Measurements from ENCODE around the gene THBS2.
"Not testable (repeated sequence)": the region's sequence is repeated elsewhere in the genome, so short reads cannot be mapped to it uniquely, and the experiment has no call there.

THBS2 gene
- 0 reads per million in 3 donors for total RNA-seq

DNA sequence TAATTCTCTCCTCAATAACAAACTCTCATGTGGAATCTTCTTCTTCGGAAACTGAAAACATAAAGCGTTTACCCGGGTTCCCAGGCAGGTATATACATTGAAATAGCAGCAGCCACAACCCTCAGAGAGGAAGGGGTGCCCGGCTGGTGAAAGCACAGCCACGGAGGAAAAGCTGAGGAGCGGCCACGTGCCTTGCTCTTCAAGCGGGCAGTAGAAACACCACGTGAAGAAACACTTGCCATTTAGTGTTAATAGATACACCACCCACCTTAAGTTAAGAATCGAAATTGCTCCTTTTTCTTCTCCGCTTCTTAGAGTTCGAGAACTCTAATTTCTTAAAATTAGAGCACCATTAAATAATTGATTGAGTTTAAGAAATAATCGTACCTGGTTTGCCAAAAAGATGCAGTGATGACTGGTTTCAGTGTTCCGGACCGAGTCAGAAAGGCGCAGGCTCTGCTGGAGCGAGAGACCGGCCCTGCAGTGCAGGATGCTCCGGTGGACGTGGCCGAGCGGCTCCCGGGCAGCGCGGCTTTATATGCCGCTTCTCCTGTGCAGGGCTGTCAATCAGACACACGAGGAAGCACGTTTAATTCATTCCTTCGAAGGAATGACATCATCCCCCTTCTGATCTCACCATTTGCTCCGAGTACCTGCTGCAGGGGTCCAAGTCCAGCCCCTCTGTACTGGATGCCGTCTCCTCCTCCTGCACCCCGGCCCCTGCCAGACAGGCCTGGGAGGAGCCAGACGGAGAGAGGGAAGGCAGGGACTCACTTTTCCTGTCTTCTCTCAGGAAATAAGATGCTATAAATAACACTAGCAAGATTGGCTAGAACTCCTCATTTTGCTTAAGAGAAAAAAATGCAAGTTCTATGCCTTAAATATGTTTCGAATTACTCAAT lies at the start of gene THBS2:
THBS2 (minus strand) TSS at position 510 of the 902 bp plus-strand sequence. CDS start 3,062 bp downstream, outside the sequence.
- H3K27me3 ChIP-seq (replicated peaks; ENCODE audit: control insufficient read depth, insufficient read depth, low read length, poor library complexity, severe bottlenecking) = peaks cover 12% of the 10 kb centered on the region
- H3K4me3 ChIP-seq (ENCODE audit: insufficient read depth, low read depth, low read length, poor library complexity, severe bottlenecking) = no peak within 1 kb of the TSS
- H3K36me3 ChIP-seq (ENCODE audit: control insufficient read depth, insufficient read depth, low read length) = no peaks in the 10 kb centered on the region
- no peak for DNase-seq
- peaks cover 3% of the 10 kb centered on the region for H3K4me1 ChIP-seq (ENCODE audit: control insufficient read depth, insufficient read depth, low read length, poor library complexity, severe bottlenecking)
- no peak within 1 kb of the TSS for H3K27ac ChIP-seq (ENCODE audit: insufficient read depth, low read length, poor library complexity, severe bottlenecking)
- no peaks in the 10 kb centered on the region for H3K9me3 ChIP-seq (ENCODE audit: control insufficient read depth, low read length)

- H3K4me3 ChIP-seq (ENCODE audit: insufficient read depth, low read depth, low read length, poor library complexity, severe bottlenecking) = no peak overlapping the region
Measured at GRCh38 chr6:169302716-169303115, 49.1 kb upstream of the THBS2 start.

DNA sequence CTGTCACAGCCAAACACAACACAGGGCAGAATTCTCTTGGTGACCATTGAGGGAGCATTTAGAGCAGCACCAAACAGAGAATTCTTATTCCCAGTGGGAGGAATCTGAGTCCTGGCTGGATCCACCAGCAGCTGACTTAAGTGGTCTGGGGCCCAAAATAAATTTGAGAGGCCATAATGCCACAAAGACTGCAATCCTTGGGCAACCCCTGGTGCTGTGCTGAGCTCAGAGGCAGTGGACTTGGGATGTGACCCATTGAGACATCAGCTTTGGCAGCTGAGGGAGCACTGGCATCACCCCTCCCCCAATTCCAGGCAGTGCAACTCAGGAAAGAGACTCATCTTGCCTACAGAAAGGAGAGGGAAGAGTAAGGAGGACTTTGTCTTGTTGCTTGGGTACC lies 48.6 kb upstream of the THBS2 start:
- H3K36me3 ChIP-seq (ENCODE audit: control insufficient read depth, insufficient read depth, low read length) = no peaks in the 10 kb centered on the region
- H3K4me3 ChIP-seq (ENCODE audit: insufficient read depth, low read depth, low read length, poor library complexity, severe bottlenecking) = no peak overlapping the region
- no peaks in the 10 kb centered on the region for H3K9me3 ChIP-seq (ENCODE audit: control insufficient read depth, low read length)
- H3K4me1 ChIP-seq (ENCODE audit: control insufficient read depth, insufficient read depth, low read length, poor library complexity, severe bottlenecking) = no peaks in the 10 kb centered on the region
- DNase-seq = no peak
- H3K27me3 ChIP-seq (replicated peaks; ENCODE audit: control insufficient read depth, insufficient read depth, low read length, poor library complexity, severe bottlenecking) = no peaks in the 10 kb centered on the region
- H3K27ac ChIP-seq (ENCODE audit: insufficient read depth, low read length, poor library complexity, severe bottlenecking) = no peak overlapping the region

More at GRCh38 chr6:169302716-169303115, 49.1 kb upstream of the THBS2 start:
- Histone ChIP-seq H3K36me3 (ENCODE audit: control insufficient read depth, insufficient read depth, low read length) (no peaks in the 10 kb centered on the region), H3K9me3 (ENCODE audit: control insufficient read depth, low read length) (no peaks in the 10 kb centered on the region), H3K4me1 (ENCODE audit: control insufficient read depth, insufficient read depth, low read length, poor library complexity, severe bottlenecking) (no peaks in the 10 kb centered on the region), H3K27me3 (replicated peaks; ENCODE audit: control insufficient read depth, insufficient read depth, low read length, poor library complexity, severe bottlenecking) (no peaks in the 10 kb centered on the region), H3K27ac (ENCODE audit: insufficient read depth, low read length, poor library complexity, severe bottlenecking) (no peak overlapping the region)
- DNase-seq = no peak

GRCh38 chr6:169300916-169301315 lies 47.3 kb upstream of the THBS2 start:
- Histone ChIP-seq H3K36me3 (ENCODE audit: control insufficient read depth, insufficient read depth, low read length) (no peaks in the 10 kb centered on the region), H3K9me3 (ENCODE audit: control insufficient read depth, low read length) (no peaks in the 10 kb centered on the region), H3K4me3 (ENCODE audit: insufficient read depth, low read depth, low read length, poor library complexity, severe bottlenecking) (no peak overlapping the region), H3K27me3 (replicated peaks; ENCODE audit: control insufficient read depth, insufficient read depth, low read length, poor library complexity, severe bottlenecking) (no peaks in the 10 kb centered on the region), H3K4me1 (ENCODE audit: control insufficient read depth, insufficient read depth, low read length, poor library complexity, severe bottlenecking) (no peaks in the 10 kb centered on the region), H3K27ac (ENCODE audit: insufficient read depth, low read length, poor library complexity, severe bottlenecking) (no peak overlapping the region)
- no peak for DNase-seq

DNA sequence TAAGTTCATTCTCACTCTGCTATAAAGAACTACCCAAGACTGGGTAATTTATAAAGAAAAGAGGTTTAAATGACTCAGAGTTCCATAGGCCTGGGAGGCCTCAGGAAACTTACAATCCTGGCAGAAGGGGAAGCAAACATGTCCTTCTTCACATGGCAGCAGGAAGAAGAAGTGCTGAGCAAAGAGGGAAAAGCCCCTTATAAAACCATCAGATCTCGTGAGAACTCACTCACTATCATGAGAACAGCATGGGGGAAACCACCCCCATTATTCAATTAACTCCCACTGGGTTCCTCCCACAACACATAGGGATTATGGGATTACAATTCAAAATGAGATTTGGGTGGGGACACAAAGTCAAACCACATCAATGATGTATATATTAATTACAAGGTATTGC lies 45.0 kb upstream of the THBS2 start:
- not testable (repeated sequence) for H3K4me1 ChIP-seq (ENCODE audit: control insufficient read depth, insufficient read depth, low read length, poor library complexity, severe bottlenecking); H3K36me3 ChIP-seq (ENCODE audit: control insufficient read depth, insufficient read depth, low read length); H3K9me3 ChIP-seq (ENCODE audit: control insufficient read depth, low read length); H3K27ac ChIP-seq (ENCODE audit: insufficient read depth, low read length, poor library complexity, severe bottlenecking); DNase-seq; H3K4me3 ChIP-seq (ENCODE audit: insufficient read depth, low read depth, low read length, poor library complexity, severe bottlenecking); H3K27me3 ChIP-seq (replicated peaks; ENCODE audit: control insufficient read depth, insufficient read depth, low read length, poor library complexity, severe bottlenecking)

GRCh38 chr6:169296622-169297021 lies 43.0 kb upstream of the THBS2 start:
- no peaks in the 10 kb centered on the region for H3K36me3 ChIP-seq (ENCODE audit: control insufficient read depth, insufficient read depth, low read length)
- no peak for DNase-seq
- no peaks in the 10 kb centered on the region for H3K4me1 ChIP-seq (ENCODE audit: control insufficient read depth, insufficient read depth, low read length, poor library complexity, severe bottlenecking)
- no peaks in the 10 kb centered on the region for H3K9me3 ChIP-seq (ENCODE audit: control insufficient read depth, low read length)
- H3K27ac ChIP-seq (ENCODE audit: insufficient read depth, low read length, poor library complexity, severe bottlenecking) = no peak overlapping the region
- no peak overlapping the region for H3K4me3 ChIP-seq (ENCODE audit: insufficient read depth, low read depth, low read length, poor library complexity, severe bottlenecking)
- H3K27me3 ChIP-seq (replicated peaks; ENCODE audit: control insufficient read depth, insufficient read depth, low read length, poor library complexity, severe bottlenecking) = no peaks in the 10 kb centered on the region

- H3K4me3 ChIP-seq (ENCODE audit: insufficient read depth, low read depth, low read length, poor library complexity, severe bottlenecking) = no peak overlapping the region
- no peaks in the 10 kb centered on the region for H3K27me3 ChIP-seq (replicated peaks; ENCODE audit: control insufficient read depth, insufficient read depth, low read length, poor library complexity, severe bottlenecking)
- no peak for DNase-seq
- H3K36me3 ChIP-seq (ENCODE audit: control insufficient read depth, insufficient read depth, low read length) = no peaks in the 10 kb centered on the region
- no peak overlapping the region for H3K27ac ChIP-seq (ENCODE audit: insufficient read depth, low read length, poor library complexity, severe bottlenecking)
- no peaks in the 10 kb centered on the region for H3K9me3 ChIP-seq (ENCODE audit: control insufficient read depth, low read length)
- no peaks in the 10 kb centered on the region for H3K4me1 ChIP-seq (ENCODE audit: control insufficient read depth, insufficient read depth, low read length, poor library complexity, severe bottlenecking)
Measured at GRCh38 chr6:169296170-169296569, 42.5 kb upstream of the THBS2 start.

GRCh38 chr6:169293196-169293595 lies 39.5 kb upstream of the THBS2 start:
- no peak for DNase-seq
- no peaks in the 10 kb centered on the region for H3K9me3 ChIP-seq (ENCODE audit: control insufficient read depth, low read length)
- no peak overlapping the region for H3K27ac ChIP-seq (ENCODE audit: insufficient read depth, low read length, poor library complexity, severe bottlenecking)
- no peak overlapping the region for H3K4me3 ChIP-seq (ENCODE audit: insufficient read depth, low read depth, low read length, poor library complexity, severe bottlenecking)
- H3K36me3 ChIP-seq (ENCODE audit: control insufficient read depth, insufficient read depth, low read length) = no peaks in the 10 kb centered on the region
- H3K27me3 ChIP-seq (replicated peaks; ENCODE audit: control insufficient read depth, insufficient read depth, low read length, poor library complexity, severe bottlenecking) = no peaks in the 10 kb centered on the region
- no peaks in the 10 kb centered on the region for H3K4me1 ChIP-seq (ENCODE audit: control insufficient read depth, insufficient read depth, low read length, poor library complexity, severe bottlenecking)

DNA sequence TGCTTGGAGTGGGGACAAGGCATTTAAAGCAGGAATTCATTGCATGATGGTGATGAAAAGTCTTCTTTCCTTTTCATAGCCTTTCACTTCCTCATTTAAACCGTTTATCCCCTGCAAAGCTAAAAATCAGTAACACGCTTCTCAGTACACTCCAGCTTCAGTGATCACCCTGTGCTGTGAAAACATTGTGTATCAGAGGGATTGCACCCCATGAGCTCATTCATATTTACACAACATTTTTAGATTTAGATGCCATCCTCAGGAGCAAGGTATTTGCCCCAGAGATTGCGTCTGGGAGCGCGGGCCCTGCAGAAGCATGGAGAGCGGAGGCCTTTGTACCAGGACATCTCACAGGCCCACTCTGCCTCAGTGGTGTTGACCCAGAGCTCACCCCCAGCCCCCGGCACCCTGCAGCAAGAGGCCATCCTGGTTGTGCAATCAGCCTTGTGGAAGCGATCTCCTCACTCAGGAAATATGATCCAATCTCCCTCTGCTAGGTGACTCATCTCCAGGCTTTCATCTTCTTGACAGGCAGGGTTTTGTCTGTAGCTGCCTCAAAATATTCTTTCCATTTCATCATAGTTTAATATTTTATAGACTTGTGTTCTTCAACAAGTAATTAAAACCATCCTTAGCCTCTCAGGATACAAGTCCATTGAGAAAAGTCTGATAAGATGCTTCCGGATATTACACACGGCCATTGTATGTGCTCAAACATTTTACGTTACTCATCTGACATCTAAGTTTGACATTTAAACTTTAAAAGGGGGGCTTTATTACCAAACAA lies 38.9 kb upstream of the THBS2 start:
- no peak overlapping the region for H3K4me3 ChIP-seq (ENCODE audit: insufficient read depth, low read depth, low read length, poor library complexity, severe bottlenecking)
- H3K36me3 ChIP-seq (ENCODE audit: control insufficient read depth, insufficient read depth, low read length) = no peaks in the 10 kb centered on the region
- no peaks in the 10 kb centered on the region for H3K4me1 ChIP-seq (ENCODE audit: control insufficient read depth, insufficient read depth, low read length, poor library complexity, severe bottlenecking)
- no peaks in the 10 kb centered on the region for H3K9me3 ChIP-seq (ENCODE audit: control insufficient read depth, low read length)
- H3K27ac ChIP-seq (ENCODE audit: insufficient read depth, low read length, poor library complexity, severe bottlenecking) = no peak overlapping the region
- DNase-seq = no peak
- H3K27me3 ChIP-seq (replicated peaks; ENCODE audit: control insufficient read depth, insufficient read depth, low read length, poor library complexity, severe bottlenecking) = no peaks in the 10 kb centered on the region

All from effector memory CD4-positive, alpha-beta T cell (primary cell).